ENCODE results near the gene OST4.

DNA sequence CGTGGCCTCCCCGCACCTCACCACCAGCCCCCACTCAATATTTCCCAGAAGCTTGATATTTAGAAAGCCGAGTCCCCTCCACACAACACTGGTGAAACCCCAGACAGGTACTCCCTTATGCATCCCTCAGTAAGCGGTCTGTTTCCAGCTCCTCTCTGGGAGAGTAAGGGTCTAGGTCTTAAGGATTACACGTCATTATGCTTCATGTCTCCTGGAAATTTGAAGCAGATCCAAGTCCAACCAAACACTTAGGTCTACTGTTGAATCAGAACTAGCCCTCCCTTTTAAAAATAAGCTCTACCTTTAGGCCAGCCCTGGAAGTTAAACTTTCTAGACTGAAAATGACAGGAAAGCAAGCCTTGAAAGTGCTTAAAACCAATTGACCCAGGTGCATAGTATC lies 1.5 kb upstream of the OST4 start:
- TF ChIP-seq POLR2A (IDR thresholded peaks at IDR 0.05): no peak
- TF ChIP-seq, protein P1, sequence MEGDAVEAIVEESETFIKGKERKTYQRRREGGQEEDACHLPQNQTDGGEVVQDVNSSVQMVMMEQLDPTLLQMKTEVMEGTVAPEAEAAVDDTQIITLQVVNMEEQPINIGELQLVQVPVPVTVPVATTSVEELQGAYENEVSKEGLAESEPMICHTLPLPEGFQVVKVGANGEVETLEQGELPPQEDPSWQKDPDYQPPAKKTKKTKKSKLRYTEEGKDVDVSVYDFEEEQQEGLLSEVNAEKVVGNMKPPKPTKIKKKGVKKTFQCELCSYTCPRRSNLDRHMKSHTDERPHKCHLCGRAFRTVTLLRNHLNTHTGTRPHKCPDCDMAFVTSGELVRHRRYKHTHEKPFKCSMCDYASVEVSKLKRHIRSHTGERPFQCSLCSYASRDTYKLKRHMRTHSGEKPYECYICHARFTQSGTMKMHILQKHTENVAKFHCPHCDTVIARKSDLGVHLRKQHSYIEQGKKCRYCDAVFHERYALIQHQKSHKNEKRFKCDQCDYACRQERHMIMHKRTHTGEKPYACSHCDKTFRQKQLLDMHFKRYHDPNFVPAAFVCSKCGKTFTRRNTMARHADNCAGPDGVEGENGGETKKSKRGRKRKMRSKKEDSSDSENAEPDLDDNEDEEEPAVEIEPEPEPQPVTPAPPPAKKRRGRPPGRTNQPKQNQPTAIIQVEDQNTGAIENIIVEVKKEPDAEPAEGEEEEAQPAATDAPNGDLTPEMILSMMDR (IDR thresholded peaks at IDR 0.05): no peak

Data from vagina (tissue), 2 donors.